ENCODE results near the gene ADARB2. TPM values are rescaled to one million over a fixed set of nuclear protein-coding genes. Genes with fewer than 3 reads are reported as not detected.
"Not testable (repeated sequence)": the region's sequence is repeated elsewhere in the genome, so short reads cannot be mapped to it uniquely, and the experiment has no call there.

ADARB2 gene
- total RNA-seq, 1 experiment from 2014 or later = 1.9 TPM

- no peak for DNase-seq (ENCODE audit: extremely low read depth, low read depth)
These were observed 261.4 kb downstream of the ADARB2 start for GRCh38 chr10:1475771-1476454.

GRCh38 chr10:1475098-1475591 is 262.2 kb downstream of the ADARB2 start:
- no peak for DNase-seq (ENCODE audit: extremely low read depth, low read depth)

- DNase-seq (ENCODE audit: extremely low read depth, low read depth) = no peak
These were observed 262.8 kb downstream of the ADARB2 start for GRCh38 chr10:1474376-1475097.

GRCh38 chr10:1473874-1474273 is 263.5 kb downstream of the ADARB2 start:
- DNase-seq (ENCODE audit: extremely low read depth, low read depth) = no peak

GRCh38 chr10:1472178-1472958 is 265.0 kb downstream of the ADARB2 start:
- DNase-seq (ENCODE audit: extremely low read depth, low read depth) = no peak

GRCh38 chr10:1468811-1469210 is 268.5 kb downstream of the ADARB2 start:
- DNase-seq (ENCODE audit: extremely low read depth, low read depth) = no peak

- DNase-seq (ENCODE audit: extremely low read depth, low read depth) = no peak
These were observed 269.8 kb downstream of the ADARB2 start for GRCh38 chr10:1467334-1468076.

- no peak for DNase-seq (ENCODE audit: extremely low read depth, low read depth)
These were observed 271.1 kb downstream of the ADARB2 start for GRCh38 chr10:1465993-1466764.

GRCh38 chr10:1465418-1465911 is 271.9 kb downstream of the ADARB2 start:
- no peak for DNase-seq (ENCODE audit: extremely low read depth, low read depth)

GRCh38 chr10:1464881-1465417 is 272.4 kb downstream of the ADARB2 start:
- DNase-seq (ENCODE audit: extremely low read depth, low read depth) = no peak

GRCh38 chr10:1463971-1464370 is 273.4 kb downstream of the ADARB2 start:
- not testable (repeated sequence) for DNase-seq (ENCODE audit: extremely low read depth, low read depth)

GRCh38 chr10:1462994-1463633 is 274.2 kb downstream of the ADARB2 start:
- no peak for DNase-seq (ENCODE audit: extremely low read depth, low read depth)

GRCh38 chr10:1462521-1462920 is 274.8 kb downstream of the ADARB2 start:
- no peak for DNase-seq (ENCODE audit: extremely low read depth, low read depth)

- no peak for DNase-seq (ENCODE audit: extremely low read depth, low read depth)
These were observed 275.3 kb downstream of the ADARB2 start for GRCh38 chr10:1462032-1462431.

GRCh38 chr10:1461016-1461415 is 276.3 kb downstream of the ADARB2 start:
- no peak for DNase-seq (ENCODE audit: extremely low read depth, low read depth)

GRCh38 chr10:1459664-1460063 is 277.7 kb downstream of the ADARB2 start:
- not testable (repeated sequence) for DNase-seq (ENCODE audit: extremely low read depth, low read depth)

- no peak for DNase-seq (ENCODE audit: extremely low read depth, low read depth)
These were observed 282.4 kb downstream of the ADARB2 start for GRCh38 chr10:1454951-1455350.

- no peak for DNase-seq (ENCODE audit: extremely low read depth, low read depth)
These were observed 282.9 kb downstream of the ADARB2 start for GRCh38 chr10:1454428-1454827.

GRCh38 chr10:1452777-1453176 is 284.5 kb downstream of the ADARB2 start:
- DNase-seq (ENCODE audit: extremely low read depth, low read depth) = no peak

All from NCI-H460 (cell line).